Measurements from ENCODE around the gene PRSS38. TPM values are rescaled to one million over a fixed set of nuclear protein-coding genes. Genes with fewer than 3 reads are reported as not detected.

Gene PRSS38
- total RNA-seq (2014; rRNA removed; shearing (Covaris generic)), result not detected in 2 replicates
- not detected in 2 replicates for polyA plus RNA-seq (2016; fragmentation: Nextera tagmentation; extraction: Ambion mirVana)
- long read RNA-seq, result 0 reads

DNA sequence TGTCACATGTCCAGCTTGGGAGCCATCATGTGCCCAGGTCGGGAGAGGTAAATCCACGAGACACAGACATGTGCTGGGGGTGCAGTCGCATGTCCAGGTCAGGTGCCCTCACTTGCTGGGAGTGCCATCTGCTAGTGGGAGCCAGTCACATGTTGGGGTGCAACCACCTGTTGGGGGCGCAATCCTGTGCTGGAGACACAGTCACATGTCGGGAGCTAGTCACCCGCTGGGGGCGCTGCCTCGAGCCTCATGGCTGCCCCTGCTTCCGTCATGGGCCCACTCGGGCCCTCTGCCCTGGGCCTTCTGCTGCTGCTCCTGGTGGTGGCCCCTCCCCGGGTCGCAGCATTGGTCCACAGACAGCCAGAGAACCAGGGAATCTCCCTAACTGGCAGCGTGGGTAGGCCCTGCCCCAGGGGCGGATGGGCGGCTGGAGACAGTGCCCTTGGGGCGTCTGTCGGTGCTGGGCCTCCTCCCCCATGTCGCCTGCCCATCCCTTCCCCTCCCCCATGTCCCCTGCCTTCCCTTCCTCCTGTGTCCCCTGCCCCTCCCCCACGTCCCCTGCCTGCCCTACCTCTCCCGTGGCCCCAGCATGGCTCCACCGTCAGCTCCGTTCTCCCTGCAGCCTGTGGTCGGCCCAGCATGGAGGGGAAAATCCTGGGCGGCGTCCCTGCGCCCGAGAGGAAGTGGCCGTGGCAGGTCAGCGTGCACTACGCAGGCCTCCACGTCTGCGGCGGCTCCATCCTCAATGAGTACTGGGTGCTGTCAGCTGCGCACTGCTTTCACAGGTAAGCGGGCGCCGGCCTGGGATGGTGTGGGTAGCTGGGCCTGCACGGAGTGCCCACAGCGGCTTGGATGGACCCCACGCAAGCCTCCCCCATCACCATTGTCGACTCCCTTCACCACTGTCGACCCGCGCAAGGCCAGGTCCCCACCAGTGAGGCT, at the start of gene PRSS38:
Gene PRSS38, plus strand, starts transcription at position 208 of the 942 bp plus-strand sequence. Its CDS starts 42 bp downstream, at position 250.
- Mint-ChIP-seq H3K36me3 (ENCODE audit: low read depth) (peaks cover 19% of the 10 kb centered on the region), H3K27ac (no peak within 1 kb of the TSS), H3K4me1 (no peaks in the 10 kb centered on the region), H3K4me3 (no peak within 1 kb of the TSS), H3K27me3 (ENCODE audit: insufficient read depth, low read depth, poor library complexity) (no peaks in the 10 kb centered on the region), H3K9me3 (peaks cover 49% of the 10 kb centered on the region)
- no peaks in the 10 kb centered on the region for H3K79me2 ChIP-seq (replicated peaks; ENCODE audit: insufficient read depth)
- no peaks in the 10 kb centered on the region for H4K20me1 ChIP-seq (replicated peaks; ENCODE audit: insufficient read depth)
- H3K4me1 ChIP-seq (ENCODE audit: insufficient read depth), result no peaks in the 10 kb centered on the region
- no peak within 1 kb of the TSS for H3K4me2 ChIP-seq
- TF ChIP-seq POLR2AphosphoS5 (IDR thresholded peaks at IDR 0.05; ENCODE audit: low read depth), result no peak
- TF ChIP-seq, protein P1, sequence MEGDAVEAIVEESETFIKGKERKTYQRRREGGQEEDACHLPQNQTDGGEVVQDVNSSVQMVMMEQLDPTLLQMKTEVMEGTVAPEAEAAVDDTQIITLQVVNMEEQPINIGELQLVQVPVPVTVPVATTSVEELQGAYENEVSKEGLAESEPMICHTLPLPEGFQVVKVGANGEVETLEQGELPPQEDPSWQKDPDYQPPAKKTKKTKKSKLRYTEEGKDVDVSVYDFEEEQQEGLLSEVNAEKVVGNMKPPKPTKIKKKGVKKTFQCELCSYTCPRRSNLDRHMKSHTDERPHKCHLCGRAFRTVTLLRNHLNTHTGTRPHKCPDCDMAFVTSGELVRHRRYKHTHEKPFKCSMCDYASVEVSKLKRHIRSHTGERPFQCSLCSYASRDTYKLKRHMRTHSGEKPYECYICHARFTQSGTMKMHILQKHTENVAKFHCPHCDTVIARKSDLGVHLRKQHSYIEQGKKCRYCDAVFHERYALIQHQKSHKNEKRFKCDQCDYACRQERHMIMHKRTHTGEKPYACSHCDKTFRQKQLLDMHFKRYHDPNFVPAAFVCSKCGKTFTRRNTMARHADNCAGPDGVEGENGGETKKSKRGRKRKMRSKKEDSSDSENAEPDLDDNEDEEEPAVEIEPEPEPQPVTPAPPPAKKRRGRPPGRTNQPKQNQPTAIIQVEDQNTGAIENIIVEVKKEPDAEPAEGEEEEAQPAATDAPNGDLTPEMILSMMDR (conservative IDR thresholded peaks at IDR 0.05; ENCODE audit: low read depth in 2 of 2), result peak; percentile 16 to 41; a peak in 2 of 4 replicates
- no peak within 1 kb of the TSS for H2AFZ ChIP-seq
- H3K4me3 ChIP-seq, result no peak within 1 kb of the TSS
- no peak for DNase-seq (ENCODE audit: low spot score)
- H3F3A ChIP-seq (replicated peaks; ENCODE audit: low read depth), result no peaks in the 10 kb centered on the region
- no peak within 1 kb of the TSS for H3K27ac ChIP-seq (ENCODE audit: low read depth)
- H3K27me3 ChIP-seq (ENCODE audit: insufficient read depth), result no peaks in the 10 kb centered on the region
- no peaks in the 10 kb centered on the region; the same call in 1 of the 2 replicates for H3K9me2 ChIP-seq (ENCODE audit: insufficient read depth)
- no peaks in the 10 kb centered on the region for H3K36me3 ChIP-seq (ENCODE audit: insufficient read depth)
- ATAC-seq, result no peak

DNA sequence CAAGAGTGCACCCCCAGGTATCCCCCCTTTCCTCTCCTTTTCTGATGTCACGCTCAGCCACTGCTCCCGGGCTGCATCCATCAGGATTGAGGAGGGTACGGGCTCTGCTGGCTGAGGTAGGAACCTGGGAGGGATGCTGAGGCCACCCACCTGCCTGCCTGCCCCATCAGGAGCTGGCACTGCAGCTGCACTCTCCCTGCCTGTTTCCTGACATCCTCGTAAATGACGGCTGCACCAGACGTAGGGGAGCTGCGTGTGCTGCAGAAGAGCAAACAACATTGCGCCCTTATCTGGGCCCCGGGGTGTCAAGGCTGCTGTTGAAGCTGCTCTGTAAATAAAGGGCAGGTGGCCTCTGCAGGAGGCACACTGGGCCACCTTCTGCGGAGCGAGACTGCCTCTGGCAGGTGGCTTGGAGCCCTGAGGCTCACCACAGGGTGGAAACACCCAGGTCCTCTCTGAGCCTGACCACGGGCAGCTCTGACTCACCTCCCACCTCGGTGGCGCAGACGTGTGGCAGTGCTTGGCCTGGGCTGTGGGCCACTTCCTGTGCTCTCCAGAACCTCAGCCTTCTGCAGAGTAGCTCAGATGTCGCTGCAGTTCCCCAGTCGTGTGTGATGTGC, 49.4 kb upstream of the PRSS38 start:
- Mint-ChIP-seq H3K27me3 (ENCODE audit: insufficient read depth, low read depth, poor library complexity) (peaks cover 6% of the 10 kb centered on the region), H3K36me3 (ENCODE audit: low read depth) (peaks cover 34% of the 10 kb centered on the region)
- no peak for TF ChIP-seq ZNF331 (CRISPR knock-in tag; IDR thresholded peaks at IDR 0.05; ENCODE audit: low read depth)
- TF ChIP-seq JUNB (IDR thresholded peaks at IDR 0.05; ENCODE audit: unreplicated experiment), result no peak
- TF ChIP-seq, protein P2, sequence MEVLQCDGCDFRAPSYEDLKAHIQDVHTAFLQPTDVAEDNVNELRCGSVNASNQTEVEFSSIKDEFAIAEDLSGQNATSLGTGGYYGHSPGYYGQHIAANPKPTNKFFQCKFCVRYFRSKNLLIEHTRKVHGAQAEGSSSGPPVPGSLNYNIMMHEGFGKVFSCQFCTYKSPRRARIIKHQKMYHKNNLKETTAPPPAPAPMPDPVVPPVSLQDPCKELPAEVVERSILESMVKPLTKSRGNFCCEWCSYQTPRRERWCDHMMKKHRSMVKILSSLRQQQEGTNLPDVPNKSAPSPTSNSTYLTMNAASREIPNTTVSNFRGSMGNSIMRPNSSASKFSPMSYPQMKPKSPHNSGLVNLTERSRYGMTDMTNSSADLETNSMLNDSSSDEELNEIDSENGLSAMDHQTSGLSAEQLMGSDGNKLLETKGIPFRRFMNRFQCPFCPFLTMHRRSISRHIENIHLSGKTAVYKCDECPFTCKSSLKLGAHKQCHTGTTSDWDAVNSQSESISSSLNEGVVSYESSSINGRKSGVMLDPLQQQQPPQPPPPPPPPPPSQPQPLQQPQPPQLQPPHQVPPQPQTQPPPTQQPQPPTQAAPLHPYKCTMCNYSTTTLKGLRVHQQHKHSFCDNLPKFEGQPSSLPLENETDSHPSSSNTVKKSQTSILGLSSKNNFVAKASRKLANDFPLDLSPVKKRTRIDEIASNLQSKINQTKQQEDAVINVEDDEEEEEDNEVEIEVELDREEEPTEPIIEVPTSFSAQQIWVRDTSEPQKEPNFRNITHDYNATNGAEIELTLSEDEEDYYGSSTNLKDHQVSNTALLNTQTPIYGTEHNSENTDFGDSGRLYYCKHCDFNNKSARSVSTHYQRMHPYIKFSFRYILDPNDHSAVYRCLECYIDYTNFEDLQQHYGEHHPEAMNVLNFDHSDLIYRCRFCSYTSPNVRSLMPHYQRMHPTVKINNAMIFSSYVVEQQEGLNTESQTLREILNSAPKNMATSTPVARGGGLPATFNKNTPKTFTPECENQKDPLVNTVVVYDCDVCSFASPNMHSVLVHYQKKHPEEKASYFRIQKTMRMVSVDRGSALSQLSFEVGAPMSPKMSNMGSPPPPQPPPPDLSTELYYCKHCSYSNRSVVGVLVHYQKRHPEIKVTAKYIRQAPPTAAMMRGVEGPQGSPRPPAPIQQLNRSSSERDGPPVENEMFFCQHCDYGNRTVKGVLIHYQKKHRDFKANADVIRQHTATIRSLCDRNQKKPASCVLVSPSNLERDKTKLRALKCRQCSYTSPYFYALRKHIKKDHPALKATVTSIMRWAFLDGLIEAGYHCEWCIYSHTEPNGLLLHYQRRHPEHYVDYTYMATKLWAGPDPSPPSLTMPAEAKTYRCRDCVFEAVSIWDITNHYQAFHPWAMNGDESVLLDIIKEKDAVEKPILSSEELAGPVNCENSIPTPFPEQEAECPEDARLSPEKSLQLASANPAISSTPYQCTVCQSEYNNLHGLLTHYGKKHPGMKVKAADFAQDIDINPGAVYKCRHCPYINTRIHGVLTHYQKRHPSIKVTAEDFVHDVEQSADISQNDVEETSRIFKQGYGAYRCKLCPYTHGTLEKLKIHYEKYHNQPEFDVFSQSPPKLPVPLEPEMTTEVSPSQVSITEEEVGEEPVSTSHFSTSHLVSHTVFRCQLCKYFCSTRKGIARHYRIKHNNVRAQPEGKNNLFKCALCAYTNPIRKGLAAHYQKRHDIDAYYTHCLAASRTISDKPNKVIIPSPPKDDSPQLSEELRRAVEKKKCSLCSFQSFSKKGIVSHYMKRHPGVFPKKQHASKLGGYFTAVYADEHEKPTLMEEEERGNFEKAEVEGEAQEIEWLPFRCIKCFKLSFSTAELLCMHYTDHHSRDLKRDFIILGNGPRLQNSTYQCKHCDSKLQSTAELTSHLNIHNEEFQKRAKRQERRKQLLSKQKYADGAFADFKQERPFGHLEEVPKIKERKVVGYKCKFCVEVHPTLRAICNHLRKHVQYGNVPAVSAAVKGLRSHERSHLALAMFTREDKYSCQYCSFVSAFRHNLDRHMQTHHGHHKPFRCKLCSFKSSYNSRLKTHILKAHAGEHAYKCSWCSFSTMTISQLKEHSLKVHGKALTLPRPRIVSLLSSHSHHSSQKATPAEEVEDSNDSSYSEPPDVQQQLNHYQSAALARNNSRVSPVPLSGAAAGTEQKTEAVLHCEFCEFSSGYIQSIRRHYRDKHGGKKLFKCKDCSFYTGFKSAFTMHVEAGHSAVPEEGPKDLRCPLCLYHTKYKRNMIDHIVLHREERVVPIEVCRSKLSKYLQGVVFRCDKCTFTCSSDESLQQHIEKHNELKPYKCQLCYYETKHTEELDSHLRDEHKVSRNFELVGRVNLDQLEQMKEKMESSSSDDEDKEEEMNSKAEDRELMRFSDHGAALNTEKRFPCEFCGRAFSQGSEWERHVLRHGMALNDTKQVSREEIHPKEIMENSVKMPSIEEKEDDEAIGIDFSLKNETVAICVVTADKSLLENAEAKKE (CRISPR knock-in tag; IDR thresholded peaks at IDR 0.05), result no peak
- TF ChIP-seq, protein P1 (conservative IDR thresholded peaks at IDR 0.05; ENCODE audit: low read depth in 2 of 2), result no peak
- TF ChIP-seq NANOG (IDR thresholded peaks at IDR 0.05; ENCODE audit: borderline replicate concordance), result no peak
- TF ChIP-seq STAT1 (IDR thresholded peaks at IDR 0.05; ENCODE audit: unreplicated experiment), result no peak
- no peak for TF ChIP-seq POLR2AphosphoS5 (IDR thresholded peaks at IDR 0.05; ENCODE audit: low read depth)
- no peak for TF ChIP-seq EZH2 (IDR thresholded peaks at IDR 0.05; ENCODE audit: low read depth, unreplicated experiment)

More for the DNA sequence above, 49.4 kb upstream of the PRSS38 start:
- DNase-seq (ENCODE audit: low spot score), result no peak
- H3K27me3 ChIP-seq (ENCODE audit: insufficient read depth), result no peaks in the 10 kb centered on the region
- no peaks in the 10 kb centered on the region for H3F3A ChIP-seq (replicated peaks; ENCODE audit: low read depth)
- Mint-ChIP-seq H3K4me3 (no peak overlapping the region), H3K4me1 (no peaks in the 10 kb centered on the region; the same call in 2 of the 3 replicates), H3K27ac (no peak overlapping the region), H3K9me3 (no peaks in the 10 kb centered on the region)
- H3K9me2 ChIP-seq (ENCODE audit: insufficient read depth), result no peaks in the 10 kb centered on the region
- H3K36me3 ChIP-seq (ENCODE audit: insufficient read depth), result no peaks in the 10 kb centered on the region
- no peak overlapping the region for H3K4me2 ChIP-seq
- no peak overlapping the region for H3K4me3 ChIP-seq
- H3K79me2 ChIP-seq (replicated peaks; ENCODE audit: insufficient read depth), result 0 out of 2 replicates have a peak, but pooled peaks cover 11% of the 10 kb centered on the region
- H2AFZ ChIP-seq, result no peak overlapping the region
- no peaks in the 10 kb centered on the region for H3K4me1 ChIP-seq (ENCODE audit: insufficient read depth)
- ATAC-seq, result no peak
- H4K20me1 ChIP-seq (replicated peaks; ENCODE audit: insufficient read depth), result peaks cover under 1% of the 10 kb centered on the region
- no peak overlapping the region for H3K27ac ChIP-seq (ENCODE audit: low read depth)
